GM23248 (cell line): ENCODE measurements around the gene STAP1. TPM values are rescaled to one million over a fixed set of nuclear protein-coding genes. Genes with fewer than 3 reads are reported as not detected.

Source experiments
- DNase-seq: peaks from one replicate; pipeline ENCODE4 v3.0.0-alpha.2; 2015
- H2AFZ ChIP-seq: fragments of 200-600 bp; sonication (generic); 2 replicates; pipeline ENCODE4 v1.6.1; 2016; ENCODE audit warnings: antibody characterized with exemption
- H3F3A ChIP-seq: fragments of 200-600 bp; sonication (generic); 2 replicates; pipeline ENCODE4 v1.6.1; 2016; ENCODE audit warnings: mild to moderate bottlenecking, antibody characterized with exemption, mixed run types; ENCODE audit not compliant: insufficient read depth
- H3K27ac ChIP-seq: fragments of 200-600 bp; sonication (generic); 2 replicates; pipeline ENCODE4 v1.5.1; 2016; ENCODE audit warnings: mild to moderate bottlenecking
- H3K27me3 ChIP-seq: fragments of 200-600 bp; sonication (generic); replicated peaks from 2 replicates; pipeline ENCODE4 v1.6.1; 2016; ENCODE audit warnings: mild to moderate bottlenecking; ENCODE audit not compliant: insufficient read depth
- H3K36me3 ChIP-seq: fragments of 200-600 bp; sonication (generic); 2 replicates; pipeline ENCODE4 v1.6.1; 2016; ENCODE audit warnings: low read depth, mild to moderate bottlenecking
- H3K4me1 ChIP-seq: fragments of 200-600 bp; sonication (generic); 2 replicates; pipeline ENCODE4 v1.6.1; 2016; ENCODE audit warnings: mild to moderate bottlenecking; ENCODE audit not compliant: insufficient read depth
- H3K4me2 ChIP-seq: fragments of 200-600 bp; sonication (generic); one replicate; pipeline ENCODE4 v1.6.1; 2016; ENCODE audit warnings: mild to moderate bottlenecking; ENCODE audit not compliant: unreplicated experiment
- H3K4me3 ChIP-seq: fragments of 200-600 bp; sonication (generic); 2 replicates; pipeline ENCODE4 v1.5.1; 2016; ENCODE audit warnings: mild to moderate bottlenecking
- H3K79me2 ChIP-seq: fragments of 200-600 bp; sonication (generic); 2 replicates; pipeline ENCODE4 v1.6.1; 2016; ENCODE audit warnings: mild to moderate bottlenecking; ENCODE audit not compliant: insufficient read depth
- H3K9ac ChIP-seq: fragments of 200-600 bp; sonication (generic); 2 replicates; pipeline ENCODE4 v1.6.1; 2016; ENCODE audit warnings: mild to moderate bottlenecking
- H3K9me2 ChIP-seq: fragments of 200-600 bp; sonication (generic); 2 replicates; pipeline ENCODE4 v1.6.1; 2016; ENCODE audit warnings: mixed run types, mild to moderate bottlenecking, moderate library complexity; ENCODE audit not compliant: insufficient read depth
- H3K9me3 ChIP-seq: fragments of 200-600 bp; sonication (generic); one replicate; pipeline ENCODE4 v1.6.1; 2017; ENCODE audit warnings: low read depth
- H4K20me1 ChIP-seq: fragments of 200-600 bp; sonication (generic); 2 replicates; pipeline ENCODE4 v1.6.0; 2016; ENCODE audit not compliant: insufficient read depth
- EZH2 ChIP-seq: fragments of 200-600 bp; sonication (generic); IDR thresholded peaks from 2 replicates; pipeline ENCODE4 v1.6.1; 2018; ENCODE audit warnings: antibody characterized with exemption, mild to moderate bottlenecking; ENCODE audit not compliant: insufficient read depth, poor library complexity, severe bottlenecking
- EZH2phosphoT487 ChIP-seq: fragments of 200-600 bp; sonication (generic); IDR thresholded peaks from 2 replicates; pipeline ENCODE4 v1.6.1; 2018; ENCODE audit warnings: antibody characterized with exemption, moderate library complexity, mild to moderate bottlenecking, low read depth; ENCODE audit not compliant: insufficient read depth
- WGBS, 2 experiments: methylation state at CpG; one replicate each; pipeline ENCODE4 v1.1.6; 2015 to 2017; ENCODE audit warnings: low lambda C conversion rate in 2 of 2, low coverage in 1 of 2; ENCODE audit errors: missing lambda C conversion rate in 2 of 2; 5-methylcytosine and 5-hydroxymethylcytosine counted together
- in situ Hi-C: fragments of 300-500 bp; cut with MboI; formaldehyde crosslinking; loops from 2 replicates; pipeline ENCODE4 v1.15.0; 2020
- polyA plus RNA-seq: library from polyadenylated mRNA; unstranded; fragments of >200 nt; fragmentation: Nextera tagmentation; extraction: Ambion mirVana; gene quantifications from 2 replicates; pipeline ENCODE4 v1.2.1, GENCODE V29; 2016
- total RNA-seq: library from RNA; depleted of rRNA; stranded (reverse); fragments of >200 nt; shearing (Covaris generic); gene quantifications from 2 replicates; pipeline ENCODE4 v1.2.3, GENCODE V29; 2014

Gene STAP1
- total and polyA plus RNA-seq, 2 experiments from 2014 or later = not detected

DNA sequence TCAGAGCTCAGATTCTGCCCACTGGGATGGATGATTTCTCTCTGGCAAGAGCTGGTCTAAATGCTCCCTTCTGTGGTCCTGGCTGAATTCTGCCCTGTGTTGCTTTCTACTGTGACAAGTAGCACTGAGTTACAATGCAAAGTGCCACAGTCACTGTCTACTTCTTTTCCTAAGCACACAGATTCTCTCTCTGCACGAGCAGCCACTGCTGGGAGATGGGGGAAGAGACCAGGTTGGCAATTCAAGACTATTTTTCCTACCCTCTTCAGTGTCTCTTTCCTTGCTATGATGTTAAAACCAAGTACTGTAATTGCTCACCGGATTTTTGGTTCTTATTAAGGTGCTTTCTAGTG, 45.5 kb downstream of the STAP1 start:
- WGBS, 2 experiments = 43 to 47% methylated on average over 2 of the region's 2 CpGs
- H3K27ac ChIP-seq = no peak overlapping the region
- in situ Hi-C loops = no loop called here

DNA sequence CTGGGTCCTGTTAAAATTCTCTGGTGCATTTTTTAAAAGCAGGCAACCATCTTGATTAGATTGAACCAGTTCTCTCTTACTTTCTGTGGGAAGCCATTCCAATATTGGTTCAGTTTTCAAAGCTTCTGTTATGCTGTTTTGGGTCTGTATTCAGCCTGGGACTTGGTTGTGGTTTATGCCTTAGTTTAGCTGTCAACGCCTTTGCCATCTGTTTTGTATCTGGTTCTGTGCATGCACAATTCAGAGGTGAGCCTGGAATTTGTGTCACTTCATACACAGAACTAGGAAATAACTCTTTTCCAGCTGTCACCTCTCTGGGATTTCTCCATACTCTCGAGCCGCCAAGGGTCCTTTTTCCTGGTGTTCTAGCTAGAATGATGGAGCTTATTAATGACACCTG, 46.2 kb downstream of the STAP1 start:
- no peak overlapping the region for H3K27ac ChIP-seq
- in situ Hi-C loops = no loop called here
- H3K9me2 ChIP-seq = no peaks in the 10 kb centered on the region
- no peaks in the 10 kb centered on the region for H3K9me3 ChIP-seq
- no peak overlapping the region for H2AFZ ChIP-seq
- H3K4me2 ChIP-seq = no peak overlapping the region
- H3K9ac ChIP-seq = no peak overlapping the region
- H4K20me1 ChIP-seq = no peaks in the 10 kb centered on the region
- H3K36me3 ChIP-seq = no peaks in the 10 kb centered on the region
- 1 to 7% methylated on average over 3 of the region's 3 CpGs for WGBS, 2 experiments
- no peaks in the 10 kb centered on the region; the same call in 1 of the 2 replicates for H3F3A ChIP-seq
- no peaks in the 10 kb centered on the region for H3K27me3 ChIP-seq
- no peaks in the 10 kb centered on the region for H3K79me2 ChIP-seq
- no peaks in the 10 kb centered on the region for H3K4me1 ChIP-seq
- H3K4me3 ChIP-seq = no peak overlapping the region
- TF ChIP-seq EZH2 (no peak), EZH2phosphoT487 (no peak)
- no peak for DNase-seq

More for the DNA sequence above, 45.5 kb downstream of the STAP1 start:
- DNase-seq = no peak
- Histone ChIP-seq H3K4me1 (no peaks in the 10 kb centered on the region), H3F3A (no peaks in the 10 kb centered on the region; the same call in 1 of the 2 replicates), H3K9me3 (no peaks in the 10 kb centered on the region), H3K79me2 (no peaks in the 10 kb centered on the region), H3K9ac (no peak overlapping the region), H2AFZ (no peak overlapping the region), H3K4me2 (no peak overlapping the region), H3K36me3 (no peaks in the 10 kb centered on the region), H3K27me3 (peaks cover 3% of the 10 kb centered on the region; the same call in 1 of the 2 replicates), H3K4me3 (no peak overlapping the region), H3K9me2 (no peaks in the 10 kb centered on the region), H4K20me1 (no peaks in the 10 kb centered on the region)
- TF ChIP-seq EZH2phosphoT487 (no peak), EZH2 (no peak)

DNA sequence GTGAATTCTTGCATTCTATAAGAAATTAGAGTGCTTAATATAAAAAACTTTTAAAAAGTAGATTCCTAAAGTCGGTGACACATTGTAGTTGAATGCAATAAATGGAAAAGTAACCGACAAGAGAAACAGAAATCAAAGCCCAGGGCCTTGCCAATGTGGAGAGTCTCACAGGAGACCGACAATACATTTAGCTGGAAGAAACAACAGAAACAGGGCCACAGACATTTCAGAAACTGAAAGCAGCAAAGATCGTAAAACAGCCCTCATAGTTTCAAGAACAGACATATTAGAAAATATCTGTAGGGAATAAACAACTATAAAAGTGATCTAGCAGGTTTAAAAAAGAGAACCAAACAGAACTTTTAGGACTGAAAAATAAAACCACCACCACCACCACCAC, 49.5 kb downstream of the STAP1 start:
- no peak overlapping the region for H3K4me2 ChIP-seq
- no peak overlapping the region for H2AFZ ChIP-seq
- no peaks in the 10 kb centered on the region for H3K4me1 ChIP-seq
- no peaks in the 10 kb centered on the region for H3K9me3 ChIP-seq
- 0 out of 2 replicates have a peak, but pooled peaks cover under 1% of the 10 kb centered on the region for H3K36me3 ChIP-seq
- H3K79me2 ChIP-seq = no peaks in the 10 kb centered on the region
- no peak overlapping the region for H3K4me3 ChIP-seq
- H3K9ac ChIP-seq = no peak overlapping the region
- H3K27me3 ChIP-seq = no peaks in the 10 kb centered on the region
- in situ Hi-C loops = no loop called here
- peak; percentile 2 for DNase-seq
- H3F3A ChIP-seq = no peaks in the 10 kb centered on the region; the same call in 1 of the 2 replicates
- 49 to 50% methylated on average over 4 of the region's 4 CpGs for WGBS, 2 experiments
- no peaks in the 10 kb centered on the region for H3K9me2 ChIP-seq
- TF ChIP-seq EZH2 (no peak), EZH2phosphoT487 (no peak)
- no peak overlapping the region for H3K27ac ChIP-seq
- no peaks in the 10 kb centered on the region for H4K20me1 ChIP-seq

DNA sequence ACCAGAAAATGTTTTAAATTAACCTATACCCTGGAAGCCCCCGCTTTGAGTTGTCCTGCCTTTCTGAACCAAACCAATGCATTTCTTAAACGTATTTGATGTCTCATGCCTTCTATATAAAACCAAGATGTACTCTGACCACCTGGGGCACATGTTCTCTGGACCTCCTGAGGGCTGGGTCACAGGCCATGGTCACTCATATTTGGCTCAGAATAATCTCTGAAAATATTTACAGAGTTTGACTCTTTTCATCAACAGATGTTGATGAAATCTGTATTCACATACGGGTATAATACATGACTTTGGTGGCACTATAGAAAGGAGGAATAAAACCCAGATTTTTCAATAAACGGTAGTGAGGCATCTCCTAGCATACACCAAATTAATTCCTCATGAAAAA, 55.7 kb downstream of the STAP1 start:
- peaks cover 16% of the 10 kb centered on the region for H3K36me3 ChIP-seq
- WGBS, 2 experiments = 96 to 97% methylated on average over 4 of the region's 4 CpGs
- H3K27ac ChIP-seq = no peak overlapping the region
- H3K79me2 ChIP-seq = no peaks in the 10 kb centered on the region
- H3F3A ChIP-seq = no peaks in the 10 kb centered on the region
- in situ Hi-C loops = no loop called here
- H4K20me1 ChIP-seq = no peaks in the 10 kb centered on the region
- H3K9ac ChIP-seq = no peak overlapping the region
- no peak overlapping the region for H2AFZ ChIP-seq
- H3K4me3 ChIP-seq = no peak overlapping the region
- H3K9me3 ChIP-seq = no peaks in the 10 kb centered on the region
- no peaks in the 10 kb centered on the region for H3K27me3 ChIP-seq
- H3K4me2 ChIP-seq = no peak overlapping the region
- no peak for DNase-seq
- H3K4me1 ChIP-seq = no peaks in the 10 kb centered on the region
- no peak for TF ChIP-seq EZH2phosphoT487
- no peak for TF ChIP-seq EZH2
- no peaks in the 10 kb centered on the region for H3K9me2 ChIP-seq

DNA sequence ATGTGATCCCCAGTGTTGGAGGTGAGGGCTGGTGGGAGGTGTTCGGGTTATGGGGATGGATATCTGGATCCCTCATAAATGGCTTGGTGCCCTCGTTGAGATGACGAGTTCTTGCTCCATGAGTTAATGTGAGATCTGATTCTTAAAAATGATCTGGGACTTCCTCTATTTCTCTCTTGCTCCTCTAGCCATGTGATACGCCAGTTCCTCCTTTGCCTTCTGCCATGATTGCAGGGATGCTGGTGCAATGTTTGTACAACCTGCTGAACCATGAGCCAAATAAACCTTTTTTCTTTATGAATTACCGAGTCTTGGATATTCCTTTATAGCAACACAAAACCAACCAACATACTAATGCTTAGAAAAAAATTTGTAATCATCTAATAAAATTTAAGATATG, 56.6 kb downstream of the STAP1 start:
- H3K4me2 ChIP-seq = no peak overlapping the region
- no peaks in the 10 kb centered on the region for H3K27me3 ChIP-seq
- H3K79me2 ChIP-seq = no peaks in the 10 kb centered on the region
- in situ Hi-C loops = no loop called here
- H3K9me2 ChIP-seq = no peaks in the 10 kb centered on the region
- no peak overlapping the region for H3K9ac ChIP-seq
- no peak for DNase-seq
- no peak overlapping the region for H3K4me3 ChIP-seq
- no peaks in the 10 kb centered on the region for H3F3A ChIP-seq
- H4K20me1 ChIP-seq = no peaks in the 10 kb centered on the region
- H2AFZ ChIP-seq = no peak overlapping the region
- peaks cover 20% of the 10 kb centered on the region for H3K36me3 ChIP-seq
- no peaks in the 10 kb centered on the region for H3K9me3 ChIP-seq
- H3K4me1 ChIP-seq = no peaks in the 10 kb centered on the region
- no peak for TF ChIP-seq EZH2
- no peak for TF ChIP-seq EZH2phosphoT487
- WGBS, 2 experiments = 95 to 97% methylated on average over 5 of the region's 5 CpGs
- H3K27ac ChIP-seq = no peak overlapping the region
